Brain microvascular endothelial cell (primary cell): ENCODE measurements around the gene ABCC5.

ENCODE experiments used
- DNase-seq: peaks from one replicate; pipeline ENCODE4 v3.0.0-alpha.2; 2020
- H3K27ac ChIP-seq: fragments of 250-450 bp; sonication (Bioruptor Pico); 2 replicates; pipeline ENCODE4 v1.5.1; 2020; ENCODE audit warnings: mild to moderate bottlenecking, moderate library complexity
- H3K27me3 ChIP-seq: fragments of 250-450 bp; sonication (Bioruptor Pico); replicated peaks from 2 replicates; pipeline ENCODE4 v1.5.1; 2020; ENCODE audit warnings: mild to moderate bottlenecking
- H3K36me3 ChIP-seq: fragments of 250-450 bp; sonication (Bioruptor Pico); replicated peaks from 2 replicates; pipeline ENCODE4 v1.5.1; 2020; ENCODE audit warnings: mild to moderate bottlenecking
- H3K4me3 ChIP-seq: 2 replicates; pipeline ENCODE4 v1.5.1; 2011; ENCODE audit warnings: low read depth, mild to moderate bottlenecking, control low read depth, low read length, moderate library complexity
- in situ Hi-C: cut with HindIII; loops from 2 replicates; pipeline ENCODE4 v1.10.0; 2017; ENCODE audit warnings: low sequenced_read_pairs, low pct_ligation_motif_present
- TF ChIP-seq, protein P1 (sequence below): IDR thresholded peaks from 2 replicates; pipeline ENCODE4 v1.5.1; 2011; ENCODE audit warnings: low read depth, mild to moderate bottlenecking, moderate library complexity, low read length, control low read depth, inconsistent platforms; ENCODE audit errors: missing control alignments

The ABCC5 gene

DNA sequence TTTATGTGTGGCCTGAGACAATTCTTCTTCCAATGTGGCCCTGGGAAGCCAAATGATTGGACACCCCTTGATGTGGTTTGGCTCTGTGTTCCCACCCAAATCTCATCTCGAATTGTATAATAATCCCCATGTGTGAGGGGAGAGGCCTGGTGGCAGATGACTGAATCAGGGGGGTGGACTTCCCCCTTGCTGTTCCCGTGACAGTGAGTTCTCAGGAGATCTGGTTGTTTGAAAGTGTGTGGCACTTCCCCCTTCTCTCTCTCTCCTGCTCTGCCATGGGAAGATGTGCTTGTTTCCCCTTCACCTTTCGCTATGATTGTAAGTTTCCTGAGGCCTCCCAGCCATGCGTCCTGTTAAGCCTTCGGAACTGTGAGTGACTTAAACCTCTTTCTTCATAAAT, 72.9 kb downstream of the ABCC5 start:
- H3K4me3 ChIP-seq, result no peak overlapping the region
- TF ChIP-seq, protein P1, sequence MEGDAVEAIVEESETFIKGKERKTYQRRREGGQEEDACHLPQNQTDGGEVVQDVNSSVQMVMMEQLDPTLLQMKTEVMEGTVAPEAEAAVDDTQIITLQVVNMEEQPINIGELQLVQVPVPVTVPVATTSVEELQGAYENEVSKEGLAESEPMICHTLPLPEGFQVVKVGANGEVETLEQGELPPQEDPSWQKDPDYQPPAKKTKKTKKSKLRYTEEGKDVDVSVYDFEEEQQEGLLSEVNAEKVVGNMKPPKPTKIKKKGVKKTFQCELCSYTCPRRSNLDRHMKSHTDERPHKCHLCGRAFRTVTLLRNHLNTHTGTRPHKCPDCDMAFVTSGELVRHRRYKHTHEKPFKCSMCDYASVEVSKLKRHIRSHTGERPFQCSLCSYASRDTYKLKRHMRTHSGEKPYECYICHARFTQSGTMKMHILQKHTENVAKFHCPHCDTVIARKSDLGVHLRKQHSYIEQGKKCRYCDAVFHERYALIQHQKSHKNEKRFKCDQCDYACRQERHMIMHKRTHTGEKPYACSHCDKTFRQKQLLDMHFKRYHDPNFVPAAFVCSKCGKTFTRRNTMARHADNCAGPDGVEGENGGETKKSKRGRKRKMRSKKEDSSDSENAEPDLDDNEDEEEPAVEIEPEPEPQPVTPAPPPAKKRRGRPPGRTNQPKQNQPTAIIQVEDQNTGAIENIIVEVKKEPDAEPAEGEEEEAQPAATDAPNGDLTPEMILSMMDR, result no peak
- H3K27ac ChIP-seq, result no peak overlapping the region
- no peaks in the 10 kb centered on the region for H3K27me3 ChIP-seq
- in situ Hi-C loops, result no loop called here
- H3K36me3 ChIP-seq, result peaks cover 39% of the 10 kb centered on the region
- DNase-seq, result no peak

DNA sequence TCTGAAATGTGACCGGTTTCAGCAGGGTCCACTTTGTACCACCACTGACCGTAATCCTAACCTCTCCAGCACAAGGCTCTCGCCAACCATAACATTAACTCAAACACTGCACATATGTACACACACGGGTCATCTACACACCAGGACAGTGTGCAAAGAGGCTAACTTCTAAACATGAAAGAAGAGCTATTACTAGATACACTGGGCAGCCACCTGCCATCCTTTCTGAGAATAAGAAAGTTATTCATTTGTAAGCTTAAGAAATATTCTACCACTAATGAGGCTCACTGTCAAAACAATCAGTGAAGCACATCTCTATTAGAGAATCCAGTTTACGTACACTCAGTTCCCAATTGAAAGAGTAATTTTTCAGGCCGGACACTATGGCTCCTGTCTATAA, 73.9 kb downstream of the ABCC5 start:
- H3K4me3 ChIP-seq, result no peak overlapping the region
- H3K36me3 ChIP-seq, result peaks cover 34% of the 10 kb centered on the region
- H3K27ac ChIP-seq, result no peak overlapping the region
- TF ChIP-seq, protein P1, result no peak
- in situ Hi-C loops, result no loop called here
- no peaks in the 10 kb centered on the region for H3K27me3 ChIP-seq
- no peak for DNase-seq

DNA sequence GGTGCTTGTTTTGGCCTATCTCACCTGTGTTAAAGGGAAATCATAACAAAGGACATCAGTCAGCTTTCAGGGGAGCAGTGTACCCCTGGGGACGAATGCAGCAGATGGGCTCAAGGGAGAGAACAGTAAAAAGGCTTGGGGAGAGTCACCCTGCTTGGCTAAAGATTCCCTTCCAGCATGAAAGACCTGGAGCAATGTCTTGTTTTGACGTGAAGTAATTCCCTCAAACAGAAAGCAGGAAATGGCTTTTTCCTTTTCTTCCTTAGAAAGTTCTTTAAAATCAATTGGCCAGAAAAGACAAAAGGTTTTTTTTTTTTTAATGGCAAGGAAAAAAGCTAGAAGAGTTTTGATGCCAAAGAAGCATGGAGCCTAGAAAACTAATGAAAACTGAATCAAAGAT, 76.5 kb downstream of the ABCC5 start:
- Histone ChIP-seq H3K27ac (no peak overlapping the region), H3K27me3 (no peaks in the 10 kb centered on the region), H3K4me3 (no peak overlapping the region), H3K36me3 (peaks cover 35% of the 10 kb centered on the region)
- DNase-seq, result no peak
- TF ChIP-seq, protein P1, result no peak
- in situ Hi-C loops, result no loop called here

DNA sequence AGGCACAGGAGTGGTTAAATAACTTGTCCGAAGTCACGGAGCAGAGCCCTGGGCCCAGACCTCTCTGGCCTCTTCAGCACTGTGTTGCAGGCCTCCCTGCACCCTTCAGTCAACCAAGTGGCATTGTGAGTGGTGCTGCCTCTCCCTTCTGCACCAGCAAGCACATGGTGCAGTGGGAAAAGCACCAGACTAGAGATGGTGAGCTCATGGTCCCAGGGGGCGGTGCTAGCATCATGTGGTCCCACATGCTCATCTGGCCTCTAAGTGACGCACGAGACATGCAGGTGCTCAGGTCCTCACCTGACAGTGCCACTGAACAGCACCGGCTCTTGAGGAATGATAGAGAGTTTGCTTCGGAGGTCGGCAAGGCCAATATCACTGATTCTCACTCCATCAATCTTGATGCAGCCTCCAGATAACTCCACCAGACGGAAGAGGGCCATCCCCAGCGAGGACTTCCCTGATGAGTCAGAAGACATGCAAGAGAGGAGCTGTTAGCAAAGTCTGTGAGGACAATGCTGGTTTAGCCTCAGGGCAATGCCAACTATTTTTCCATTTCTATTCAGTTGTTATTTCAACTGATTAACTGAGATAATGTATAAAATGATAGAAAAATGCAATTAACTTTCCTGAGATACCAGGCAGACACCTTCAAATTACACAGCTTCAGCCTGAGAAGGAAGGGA, 79.9 kb downstream of the ABCC5 start:
- H3K36me3 ChIP-seq, result peaks cover 18% of the 10 kb centered on the region
- H3K27ac ChIP-seq, result no peak overlapping the region
- no peaks in the 10 kb centered on the region for H3K27me3 ChIP-seq
- no peak overlapping the region for H3K4me3 ChIP-seq
- in situ Hi-C loops, result no loop called here
- TF ChIP-seq, protein P1, result no peak
- DNase-seq, result no peak

DNA sequence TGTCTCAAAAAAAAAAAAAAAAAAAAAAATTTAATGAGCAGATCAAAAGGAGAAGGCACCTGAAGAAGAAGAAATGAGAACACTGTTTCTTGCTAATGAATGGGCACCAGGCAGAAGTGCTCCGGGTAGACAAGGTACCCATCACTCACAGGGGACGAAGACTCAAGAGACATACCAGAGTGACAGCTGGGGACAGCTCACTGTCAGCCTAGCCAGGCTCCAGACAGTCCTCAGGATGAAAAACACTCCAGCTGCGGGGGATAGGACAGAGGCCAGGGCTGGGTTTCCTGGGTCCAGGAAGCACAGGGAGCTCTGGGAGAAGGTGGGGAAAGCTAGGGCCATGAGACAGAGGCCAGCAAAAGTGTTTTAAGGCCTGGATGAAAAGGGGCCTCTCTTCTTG, 84.5 kb downstream of the ABCC5 start:
- TF ChIP-seq, protein P1, result no peak
- Histone ChIP-seq H3K27ac (no peak overlapping the region), H3K36me3 (peaks cover 21% of the 10 kb centered on the region), H3K4me3 (no peak overlapping the region), H3K27me3 (no peaks in the 10 kb centered on the region)
- in situ Hi-C loops, result no loop called here
- no peak for DNase-seq

DNA sequence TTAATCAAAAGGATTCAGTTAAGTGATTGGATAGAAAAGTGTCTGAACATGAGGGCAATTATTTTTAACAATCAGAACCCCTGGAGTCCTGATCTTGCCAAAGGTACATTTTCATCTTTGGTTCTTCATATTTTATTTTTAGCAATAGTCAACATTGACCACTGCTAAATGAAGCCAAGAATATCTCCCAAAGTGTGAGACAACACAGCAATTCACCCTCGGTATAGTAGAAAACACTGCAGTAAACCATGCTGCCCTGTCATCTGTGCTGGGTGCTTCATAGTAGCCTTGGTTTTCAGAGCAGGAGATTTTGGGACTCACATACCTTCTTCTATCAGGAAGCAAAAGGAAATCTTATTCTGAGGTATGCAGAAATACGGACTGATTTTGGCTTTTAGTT, 85.8 kb downstream of the ABCC5 start:
- Histone ChIP-seq H3K27ac (no peak overlapping the region), H3K36me3 (peaks cover 10% of the 10 kb centered on the region), H3K4me3 (no peak overlapping the region), H3K27me3 (no peaks in the 10 kb centered on the region)
- DNase-seq, result no peak
- in situ Hi-C loops, result no loop called here
- TF ChIP-seq, protein P1, result no peak
